ENCODE results near the gene TRIM44. TPM values are rescaled to one million over a fixed set of nuclear protein-coding genes. Genes with fewer than 3 reads are reported as not detected.
"Not testable (repeated sequence)": the region's sequence is repeated elsewhere in the genome, so short reads cannot be mapped to it uniquely, and the experiment has no call there.

Gene TRIM44
- total RNA-seq, 1 donor from 2014 or later: 53.3 TPM

DNA sequence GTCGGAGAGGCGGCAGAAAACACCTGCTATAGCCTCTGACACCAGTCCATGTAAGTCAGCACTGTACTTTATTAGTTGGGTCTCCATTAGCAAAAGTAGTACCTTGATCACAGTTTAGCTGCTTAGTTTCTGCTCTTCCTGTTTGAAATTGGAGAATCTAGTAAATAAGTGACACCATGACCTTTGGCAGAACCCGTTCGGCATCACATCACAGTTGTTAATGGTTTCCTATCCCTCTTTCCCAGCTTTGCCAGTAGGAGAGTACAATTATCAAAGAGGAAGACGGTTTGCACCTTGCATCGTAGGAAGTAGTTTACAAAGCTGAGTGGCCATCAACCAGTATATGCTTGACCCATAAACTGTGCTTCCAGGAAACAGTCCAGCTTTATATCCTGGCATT is 101.8 kb downstream of the TRIM44 start:
- DNase-seq: no peak
- Mint-ChIP-seq H3K36me3 (ENCODE audit: unreplicated experiment) (no peaks in the 10 kb centered on the region), H3K4me3 (ENCODE audit: unreplicated experiment) (no peak overlapping the region), H3K27me3 (ENCODE audit: unreplicated experiment) (no peaks in the 10 kb centered on the region), H3K4me1 (ENCODE audit: low read depth, unreplicated experiment) (peaks cover 6% of the 10 kb centered on the region), H3K9me3 (ENCODE audit: unreplicated experiment) (peaks cover 3% of the 10 kb centered on the region), H3K27ac (ENCODE audit: unreplicated experiment) (no peak overlapping the region)
- TF ChIP-seq CTCF (IDR thresholded peaks at IDR 0.05; ENCODE audit: partially characterized antibody, unreplicated experiment): no peak

DNA sequence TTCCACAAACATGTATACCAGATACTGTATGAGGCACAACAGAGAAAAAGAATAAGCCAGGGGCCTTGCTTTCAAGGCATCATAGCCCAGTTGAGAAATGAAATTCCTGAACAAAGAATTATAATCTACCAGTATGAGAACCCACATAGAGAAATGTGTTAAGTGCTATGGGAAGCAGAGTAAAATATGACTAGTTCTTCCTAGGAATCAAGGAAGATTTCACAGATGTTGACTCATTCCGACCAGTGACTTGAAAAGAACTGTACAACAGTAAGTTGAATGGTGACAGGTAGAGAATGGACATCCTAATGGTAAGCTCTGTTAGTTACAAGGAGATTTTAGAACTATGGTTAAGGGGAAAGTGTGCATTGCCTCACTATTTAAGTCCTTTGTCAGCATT is 102.6 kb downstream of the TRIM44 start:
- no peaks in the 10 kb centered on the region for H3K27me3 Mint-ChIP-seq (ENCODE audit: unreplicated experiment)
- DNase-seq: no peak
- peaks cover 2% of the 10 kb centered on the region for H3K9me3 Mint-ChIP-seq (ENCODE audit: unreplicated experiment)
- H3K4me1 Mint-ChIP-seq (ENCODE audit: low read depth, unreplicated experiment): peaks cover 6% of the 10 kb centered on the region
- no peak overlapping the region for H3K27ac Mint-ChIP-seq (ENCODE audit: unreplicated experiment)
- TF ChIP-seq CTCF (IDR thresholded peaks at IDR 0.05; ENCODE audit: partially characterized antibody, unreplicated experiment): no peak
- H3K36me3 Mint-ChIP-seq (ENCODE audit: unreplicated experiment): no peaks in the 10 kb centered on the region
- no peak overlapping the region for H3K4me3 Mint-ChIP-seq (ENCODE audit: unreplicated experiment)

GRCh38 chr11:35766651-35767050 is 104.1 kb downstream of the TRIM44 start:
- H3K4me3 Mint-ChIP-seq (ENCODE audit: unreplicated experiment): no peak overlapping the region
- TF ChIP-seq CTCF (IDR thresholded peaks at IDR 0.05; ENCODE audit: partially characterized antibody, unreplicated experiment): no peak
- DNase-seq: no peak
- H3K27me3 Mint-ChIP-seq (ENCODE audit: unreplicated experiment): peaks cover 2% of the 10 kb centered on the region
- H3K9me3 Mint-ChIP-seq (ENCODE audit: unreplicated experiment): peaks cover 3% of the 10 kb centered on the region
- H3K4me1 Mint-ChIP-seq (ENCODE audit: low read depth, unreplicated experiment): peaks cover 6% of the 10 kb centered on the region
- H3K27ac Mint-ChIP-seq (ENCODE audit: unreplicated experiment): no peak overlapping the region
- peaks cover 9% of the 10 kb centered on the region for H3K36me3 Mint-ChIP-seq (ENCODE audit: unreplicated experiment)

DNA sequence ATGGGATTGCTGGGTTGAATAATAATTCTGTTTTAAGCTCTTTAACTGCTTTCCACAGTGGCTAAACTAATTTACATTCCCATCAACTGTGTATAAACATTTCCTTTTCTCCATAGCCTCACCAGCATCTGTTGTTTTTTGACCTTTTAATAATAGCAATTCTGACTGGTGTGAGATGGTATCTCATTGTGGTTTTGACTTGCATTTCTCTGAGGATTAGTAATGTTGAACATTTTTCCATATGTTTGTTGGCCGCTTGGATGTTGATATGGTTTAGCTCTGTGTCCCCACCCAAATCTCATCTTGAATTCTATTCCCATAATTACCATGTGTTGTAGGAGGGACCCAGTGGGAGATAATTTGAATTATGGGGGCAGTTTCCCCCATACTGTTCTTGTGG is 107.8 kb downstream of the TRIM44 start:
- H3K4me1 Mint-ChIP-seq (ENCODE audit: low read depth, unreplicated experiment); H3K27me3 Mint-ChIP-seq (ENCODE audit: unreplicated experiment); H3K27ac Mint-ChIP-seq (ENCODE audit: unreplicated experiment); H3K9me3 Mint-ChIP-seq (ENCODE audit: unreplicated experiment); H3K4me3 Mint-ChIP-seq (ENCODE audit: unreplicated experiment); DNase-seq: not testable (repeated sequence)
- H3K36me3 Mint-ChIP-seq (ENCODE audit: unreplicated experiment): peaks cover 19% of the 10 kb centered on the region

DNA sequence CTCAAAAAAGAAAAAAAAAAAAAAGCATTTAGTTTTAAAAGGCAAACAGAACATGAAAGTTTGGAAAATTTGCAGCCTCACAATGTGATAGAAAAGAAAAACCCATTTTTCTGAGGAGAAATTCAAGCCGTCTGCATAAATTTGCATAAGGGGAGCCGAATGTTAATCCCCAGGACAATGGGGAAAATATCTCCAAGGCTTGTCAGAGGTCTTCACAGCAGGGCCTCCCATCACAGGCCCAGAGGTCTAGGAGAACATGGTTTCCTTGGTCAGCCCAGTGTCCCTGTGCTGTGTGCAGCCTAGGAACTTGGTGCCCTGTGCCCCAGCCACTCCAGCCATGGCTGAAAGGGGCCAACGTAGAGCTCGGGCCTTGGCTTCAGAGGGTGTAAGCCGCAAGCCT is 109.1 kb downstream of the TRIM44 start:
- no peak overlapping the region for H3K4me3 Mint-ChIP-seq (ENCODE audit: unreplicated experiment)
- no peak overlapping the region for H3K27ac Mint-ChIP-seq (ENCODE audit: unreplicated experiment)
- no peak for DNase-seq
- TF ChIP-seq CTCF (IDR thresholded peaks at IDR 0.05; ENCODE audit: partially characterized antibody, unreplicated experiment): no peak
- H3K36me3 Mint-ChIP-seq (ENCODE audit: unreplicated experiment): peaks cover 19% of the 10 kb centered on the region
- H3K27me3 Mint-ChIP-seq (ENCODE audit: unreplicated experiment): peaks cover 2% of the 10 kb centered on the region
- peaks cover 3% of the 10 kb centered on the region for H3K9me3 Mint-ChIP-seq (ENCODE audit: unreplicated experiment)
- H3K4me1 Mint-ChIP-seq (ENCODE audit: low read depth, unreplicated experiment): no peaks in the 10 kb centered on the region

GRCh38 chr11:35777241-35777640 is 114.7 kb downstream of the TRIM44 start:
- H3K9me3 Mint-ChIP-seq (ENCODE audit: unreplicated experiment); H3K4me3 Mint-ChIP-seq (ENCODE audit: unreplicated experiment); H3K27ac Mint-ChIP-seq (ENCODE audit: unreplicated experiment): not testable (repeated sequence)

GRCh38 chr11:35778943-35779342 is 116.4 kb downstream of the TRIM44 start:
- not testable (repeated sequence) for DNase-seq; H3K4me3 Mint-ChIP-seq (ENCODE audit: unreplicated experiment); H3K27me3 Mint-ChIP-seq (ENCODE audit: unreplicated experiment); H3K36me3 Mint-ChIP-seq (ENCODE audit: unreplicated experiment); H3K9me3 Mint-ChIP-seq (ENCODE audit: unreplicated experiment); H3K27ac Mint-ChIP-seq (ENCODE audit: unreplicated experiment)
- peaks cover 20% of the 10 kb centered on the region for H3K4me1 Mint-ChIP-seq (ENCODE audit: low read depth, unreplicated experiment)

More at GRCh38 chr11:35777241-35777640, 114.7 kb downstream of the TRIM44 start:
- H3K27me3 Mint-ChIP-seq (ENCODE audit: unreplicated experiment); DNase-seq; H3K4me1 Mint-ChIP-seq (ENCODE audit: low read depth, unreplicated experiment): not testable (repeated sequence)
- peaks cover 16% of the 10 kb centered on the region for H3K36me3 Mint-ChIP-seq (ENCODE audit: unreplicated experiment)

All from glutamatergic neuron (in vitro differentiated cells).